Tibial nerve (tissue), 4 donors: ENCODE results near the gene ASPSCR1.

Source experiments
- CTCF ChIP-seq, 5 experiments: fragments of 200-600 bp in 3 of 5; fragments of 450-650 bp in 2 of 5; sonication (generic) in 3 of 5; IDR thresholded peaks; one replicate each; pipeline ENCODE4 v1.5.1; 2016 to 2019; ENCODE audit warnings: antibody characterized with exemption in 5 of 5, mild to moderate bottlenecking in 3 of 5, moderate library complexity in 2 of 5
- EP300 ChIP-seq, 2 donors: sonication (generic); formaldehyde crosslinking; IDR thresholded peaks; one replicate each; pipeline ENCODE4 v1.6.1; 2017; ENCODE audit warnings: antibody characterized with exemption in 2 of 2, mild to moderate bottlenecking in 1 of 2
- POLR2A ChIP-seq, 2 donors: fragments of 450-650 bp; IDR thresholded peaks; one replicate each; pipeline ENCODE4 v1.6.1; 2017; ENCODE audit warnings: antibody characterized with exemption in 2 of 2, mild to moderate bottlenecking in 2 of 2, moderate library complexity in 2 of 2

DNA sequence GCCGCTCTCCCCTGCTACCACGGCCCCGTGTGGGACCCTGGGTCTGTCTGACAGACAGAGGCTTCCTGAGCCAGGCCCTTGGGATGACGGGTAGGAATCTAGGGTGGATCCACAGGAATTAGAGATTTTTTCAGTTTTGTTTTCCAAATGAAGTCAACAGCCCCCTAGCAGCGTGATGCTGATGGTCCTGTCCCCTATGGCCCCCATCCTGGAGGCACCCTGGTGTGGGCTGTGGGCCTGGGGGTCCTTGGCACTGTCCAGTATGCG lies 29.7 kb downstream of the ASPSCR1 start:
- no peak for TF ChIP-seq CTCF (IDR thresholded peaks at IDR 0.05)
- no peak for TF ChIP-seq POLR2A (IDR thresholded peaks at IDR 0.05)
- no peak for TF ChIP-seq EP300 (IDR thresholded peaks at IDR 0.05)
